ENCODE results near the gene TKTL1.

GRCh38 chrX:154312116-154312515, 16.5 kb downstream of the TKTL1 start:
- TF ChIP-seq CTCF (IDR thresholded peaks at IDR 0.05; ENCODE audit: low read depth, low read length) (no peak), EZH2phosphoT487 (IDR thresholded peaks at IDR 0.05; ENCODE audit: low read depth) (no peak)

Measured in OCI-LY3 (cell line).